ENCODE data around the gene HSF4.

Gene HSF4

DNA sequence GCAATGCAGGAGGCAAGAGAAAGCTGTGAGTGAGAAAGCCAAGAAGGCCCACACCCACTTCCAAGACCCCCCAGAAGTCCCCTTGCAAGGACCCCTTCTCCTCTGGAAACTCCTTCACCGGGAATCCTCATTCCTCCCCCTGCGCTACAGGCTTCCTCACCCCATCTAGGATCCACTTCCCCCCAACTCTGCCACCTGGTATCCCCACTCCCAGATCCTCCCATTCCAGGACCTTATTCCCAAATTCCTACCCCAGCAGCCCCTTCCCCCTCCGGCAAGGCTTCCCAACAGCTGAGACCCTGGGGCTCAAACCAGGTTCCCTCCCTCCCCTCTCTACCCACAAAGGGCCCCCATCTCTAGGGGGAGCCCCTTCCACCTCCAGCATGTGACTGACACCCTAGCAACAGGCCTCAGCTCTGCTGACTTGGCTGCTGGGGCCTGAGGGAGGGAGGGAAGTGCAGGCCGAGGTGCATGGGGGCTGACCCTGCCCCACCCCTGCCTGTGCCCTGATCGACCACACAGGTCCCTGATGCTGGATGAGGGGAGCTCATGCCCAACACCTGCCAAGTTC, 2.1 kb downstream of the HSF4 start:
- no peak for DNase-seq (ENCODE audit: low spot score)

DNA sequence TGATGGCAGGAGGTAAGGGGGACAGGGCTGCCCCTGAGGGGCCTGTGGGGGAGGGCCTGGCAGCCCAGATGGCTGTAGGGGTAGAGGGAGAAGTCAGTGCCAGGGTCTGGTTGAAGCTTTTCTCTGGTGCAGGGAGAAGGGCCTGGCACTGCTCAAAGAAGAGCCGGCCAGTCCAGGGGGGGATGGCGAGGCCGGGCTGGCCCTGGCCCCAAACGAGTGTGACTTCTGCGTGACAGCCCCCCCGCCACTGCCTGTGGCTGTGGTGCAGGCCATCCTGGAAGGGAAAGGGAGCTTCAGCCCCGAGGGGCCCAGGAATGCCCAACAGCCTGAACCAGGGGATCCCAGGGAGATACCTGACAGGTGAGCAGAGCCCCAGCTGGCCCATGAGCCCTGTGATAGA, 3.0 kb downstream of the HSF4 start:
- DNase-seq (ENCODE audit: low spot score), result no peak

DNA sequence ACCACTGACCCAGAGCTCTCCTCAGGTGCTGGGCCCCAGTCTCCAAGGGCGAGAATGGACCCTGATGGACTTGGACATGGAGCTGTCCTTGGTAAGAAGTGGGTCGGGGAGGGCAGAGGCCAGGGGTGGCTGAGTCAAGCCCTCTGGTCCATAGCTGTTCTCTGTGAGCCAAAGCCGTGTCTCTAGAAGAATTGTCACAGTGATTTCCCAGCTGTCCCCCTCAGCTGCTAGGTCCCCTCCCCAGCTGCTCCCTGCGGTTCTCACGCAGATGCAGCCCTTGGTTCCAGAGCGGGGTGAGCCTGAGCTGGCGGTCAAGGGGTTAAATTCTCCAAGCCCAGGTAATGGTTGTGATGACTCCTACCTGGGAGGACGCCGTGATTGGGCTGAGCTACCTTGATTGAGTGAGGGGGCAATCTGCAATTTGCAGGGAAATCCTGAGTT, 4.5 kb downstream of the HSF4 start:
- no peak for DNase-seq (ENCODE audit: low spot score)

DNA sequence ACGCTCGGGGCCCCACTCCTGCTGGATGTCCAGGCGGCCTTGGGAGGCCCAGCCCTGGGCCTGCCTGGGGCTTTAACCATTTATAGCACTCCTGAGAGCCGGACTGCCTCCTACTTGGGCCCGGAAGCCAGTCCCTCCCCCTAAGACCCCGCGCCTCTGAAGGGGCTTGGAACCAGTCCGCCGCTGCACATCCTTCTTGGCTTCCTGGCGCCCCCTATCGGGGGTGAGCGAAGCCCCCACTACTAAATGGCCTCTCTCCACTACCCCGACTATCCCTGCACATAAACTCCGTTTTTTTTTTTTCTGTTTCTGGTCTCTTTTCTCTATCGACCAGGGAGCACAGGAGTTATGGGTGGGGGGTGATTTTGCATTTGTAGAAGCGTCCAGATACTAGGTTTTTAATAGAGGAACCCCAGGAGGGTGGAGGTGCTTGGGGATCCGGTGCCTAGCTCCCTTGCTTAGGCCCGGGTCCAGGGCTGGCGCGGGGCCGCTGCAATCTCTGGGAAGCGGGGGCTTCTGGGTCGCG, 5.2 kb downstream of the HSF4 start:
- no peak for DNase-seq (ENCODE audit: low spot score)

DNA sequence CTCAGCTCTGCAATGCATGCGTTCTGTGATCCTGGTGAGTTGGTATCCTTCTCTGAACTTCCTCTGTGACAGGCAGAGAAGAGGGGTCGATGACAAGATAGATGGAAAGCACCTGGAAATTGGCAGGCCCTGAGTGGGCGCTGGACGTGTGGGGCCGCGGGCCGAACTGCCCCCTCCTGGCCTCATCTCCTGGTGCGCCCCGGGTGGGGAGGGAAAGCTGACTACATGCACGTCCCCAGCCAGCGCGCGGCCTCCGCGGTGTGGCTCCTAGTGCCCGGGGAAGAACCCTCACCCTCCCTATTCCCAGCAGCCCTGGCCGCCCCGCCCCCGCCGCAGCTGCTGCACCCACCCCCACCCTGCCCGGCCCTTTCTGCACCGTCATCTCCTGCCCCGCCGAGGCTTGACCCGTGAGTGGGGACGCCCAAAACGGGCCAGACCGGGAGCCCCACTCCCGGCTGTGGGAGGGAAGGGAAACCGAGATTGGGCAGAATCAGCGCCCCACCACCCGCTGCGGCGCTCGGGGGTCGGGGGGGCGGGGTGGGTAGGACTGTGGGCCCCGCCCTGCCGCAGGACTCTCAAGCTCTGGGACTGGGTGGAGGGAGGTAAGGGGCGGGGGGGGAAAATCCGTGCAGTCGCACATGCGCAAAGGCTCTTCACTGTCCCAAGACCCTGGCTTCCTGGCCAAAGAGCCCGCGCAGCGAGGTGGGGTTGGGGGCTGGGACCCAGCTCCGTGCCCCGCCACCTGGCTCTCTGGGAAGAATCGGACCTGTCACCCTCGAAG, 5.8 kb downstream of the HSF4 start, which contains the start of gene NOL3:
TSS of gene NOL3 (plus strand) at position 371 of the 781 bp plus-strand sequence.
- no peak for DNase-seq (ENCODE audit: low spot score)

DNA sequence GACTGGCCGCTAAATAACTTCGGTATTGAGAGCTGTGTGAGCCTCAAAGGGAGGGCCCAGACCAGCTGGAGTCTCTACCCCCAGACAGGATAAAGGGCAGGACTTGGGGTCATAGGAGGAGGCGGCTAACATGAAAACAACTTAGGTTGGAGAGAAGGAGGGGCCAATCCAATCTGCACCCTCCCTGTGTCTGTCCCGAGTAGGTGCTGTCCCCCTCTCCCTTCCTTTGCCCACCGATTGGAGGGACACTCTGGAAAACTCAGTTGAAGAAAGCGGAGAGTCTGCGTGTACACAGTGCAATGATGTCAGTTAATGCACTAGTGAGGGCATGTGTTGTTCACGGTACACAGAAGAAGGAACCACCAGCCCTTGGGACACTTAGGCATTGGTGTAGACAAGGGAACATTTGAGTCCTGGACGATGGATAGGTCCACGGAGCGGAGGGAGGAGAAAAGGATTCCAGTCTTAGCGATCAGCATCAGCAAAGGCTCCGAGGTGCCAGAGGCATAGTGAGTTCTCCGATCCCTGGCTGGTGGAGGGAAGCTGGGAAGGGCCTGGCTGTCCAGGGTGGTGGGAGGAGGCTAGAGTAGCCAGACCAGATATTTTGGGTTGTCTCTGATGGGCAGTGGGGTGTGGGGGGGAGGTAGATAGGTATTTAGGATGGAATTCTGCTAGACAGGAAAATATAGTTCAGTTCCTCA, 6.6 kb downstream of the HSF4 start:
- no peak for DNase-seq (ENCODE audit: low spot score)

DNA sequence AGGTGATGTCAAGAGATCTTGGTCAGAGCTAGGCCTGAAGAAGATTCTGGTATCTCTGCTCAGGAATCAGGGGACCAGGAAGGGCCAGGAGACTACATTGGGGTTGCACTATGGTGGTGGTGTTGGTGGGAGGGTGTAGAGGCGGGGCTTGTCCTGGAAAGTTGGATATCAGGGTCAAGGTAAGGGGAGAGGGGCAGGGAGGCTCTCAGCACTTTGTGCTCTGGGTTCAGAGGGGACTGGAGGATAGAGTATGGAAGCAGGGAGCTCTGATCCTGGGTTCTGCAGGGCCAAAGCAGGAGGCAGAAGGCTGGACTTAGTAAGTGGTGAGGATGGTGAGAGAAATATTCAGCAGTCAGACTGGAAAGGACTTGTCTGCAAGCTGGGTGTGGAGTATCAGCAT, 8.8 kb downstream of the HSF4 start:
- DNase-seq (ENCODE audit: low spot score), result no peak

DNA sequence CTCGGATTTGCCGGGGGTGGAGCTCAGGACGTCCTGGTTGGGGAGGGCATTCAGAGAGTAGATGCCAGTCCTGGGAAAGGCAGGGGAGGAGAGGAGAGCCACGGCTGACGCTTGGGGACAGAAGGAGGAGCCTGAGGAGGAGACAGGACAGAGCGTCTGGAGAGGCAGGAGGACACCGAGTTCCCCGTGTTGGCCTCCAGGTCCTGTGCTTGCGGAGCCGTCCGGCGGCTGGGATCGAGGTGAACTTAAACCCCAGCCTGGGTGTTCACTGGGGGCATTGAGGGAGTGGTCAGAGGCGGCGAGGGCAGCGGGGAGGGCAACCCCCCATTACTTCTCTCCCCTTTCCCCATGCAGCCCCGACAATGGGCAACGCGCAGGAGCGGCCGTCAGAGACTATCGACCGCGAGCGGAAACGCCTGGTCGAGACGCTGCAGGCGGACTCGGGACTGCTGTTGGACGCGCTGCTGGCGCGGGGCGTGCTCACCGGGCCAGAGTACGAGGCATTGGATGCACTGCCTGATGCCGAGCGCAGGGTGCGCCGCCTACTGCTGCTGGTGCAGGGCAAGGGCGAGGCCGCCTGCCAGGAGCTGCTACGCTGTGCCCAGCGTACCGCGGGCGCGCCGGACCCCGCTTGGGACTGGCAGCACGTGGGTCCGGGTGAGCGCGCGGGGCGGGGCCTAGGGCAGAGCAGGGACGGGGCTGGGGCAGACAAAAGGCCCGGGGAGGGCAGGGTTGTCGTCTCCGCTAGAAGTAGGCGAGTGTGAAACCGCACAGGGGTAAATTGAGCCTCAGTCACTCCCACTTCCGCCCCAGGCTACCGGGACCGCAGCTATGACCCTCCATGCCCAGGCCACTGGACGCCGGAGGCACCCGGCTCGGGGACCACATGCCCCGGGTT, 9.5 kb downstream of the HSF4 start:
- DNase-seq (ENCODE audit: low spot score), result peak; percentile 59

DNA sequence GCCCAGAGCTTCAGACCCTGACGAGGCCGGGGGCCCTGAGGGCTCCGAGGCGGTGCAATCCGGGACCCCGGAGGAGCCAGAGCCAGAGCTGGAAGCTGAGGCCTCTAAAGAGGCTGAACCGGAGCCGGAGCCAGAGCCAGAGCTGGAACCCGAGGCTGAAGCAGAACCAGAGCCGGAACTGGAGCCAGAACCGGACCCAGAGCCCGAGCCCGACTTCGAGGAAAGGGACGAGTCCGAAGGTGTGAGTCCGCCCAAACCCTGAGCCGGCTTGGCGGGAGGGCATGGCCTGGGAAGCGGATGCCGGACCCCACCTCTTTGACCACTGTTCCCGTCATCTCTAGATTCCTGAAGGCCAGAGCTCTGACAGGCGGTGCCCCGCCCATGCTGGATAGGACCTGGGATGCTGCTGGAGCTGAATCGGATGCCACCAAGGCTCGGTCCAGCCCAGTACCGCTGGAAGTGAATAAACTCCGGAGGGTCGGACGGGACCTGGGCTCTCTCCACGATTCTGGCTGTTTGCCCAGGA, 10.2 kb downstream of the HSF4 start:
- no peak for DNase-seq (ENCODE audit: low spot score)

DNA sequence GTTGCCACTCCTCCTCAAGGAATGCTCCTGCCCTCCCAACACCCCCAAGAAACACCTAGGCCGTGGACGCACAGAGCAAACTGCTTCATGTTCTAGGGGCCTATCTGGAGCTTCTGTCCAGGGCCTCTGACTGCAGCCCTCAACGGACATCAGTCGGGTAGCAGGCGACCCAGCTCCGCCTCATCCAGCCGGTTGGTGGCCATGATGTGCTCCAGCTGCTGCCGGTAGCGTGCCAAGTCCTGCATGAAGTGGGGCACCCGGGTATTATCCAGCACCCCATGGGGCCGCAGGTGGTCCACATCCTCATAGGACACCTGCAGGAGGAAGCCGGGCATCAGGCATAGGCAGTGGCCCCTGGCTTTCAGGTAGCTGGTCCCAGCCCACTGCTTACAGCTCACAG, 12.1 kb downstream of the HSF4 start:
- DNase-seq (ENCODE audit: low spot score), result no peak

DNA sequence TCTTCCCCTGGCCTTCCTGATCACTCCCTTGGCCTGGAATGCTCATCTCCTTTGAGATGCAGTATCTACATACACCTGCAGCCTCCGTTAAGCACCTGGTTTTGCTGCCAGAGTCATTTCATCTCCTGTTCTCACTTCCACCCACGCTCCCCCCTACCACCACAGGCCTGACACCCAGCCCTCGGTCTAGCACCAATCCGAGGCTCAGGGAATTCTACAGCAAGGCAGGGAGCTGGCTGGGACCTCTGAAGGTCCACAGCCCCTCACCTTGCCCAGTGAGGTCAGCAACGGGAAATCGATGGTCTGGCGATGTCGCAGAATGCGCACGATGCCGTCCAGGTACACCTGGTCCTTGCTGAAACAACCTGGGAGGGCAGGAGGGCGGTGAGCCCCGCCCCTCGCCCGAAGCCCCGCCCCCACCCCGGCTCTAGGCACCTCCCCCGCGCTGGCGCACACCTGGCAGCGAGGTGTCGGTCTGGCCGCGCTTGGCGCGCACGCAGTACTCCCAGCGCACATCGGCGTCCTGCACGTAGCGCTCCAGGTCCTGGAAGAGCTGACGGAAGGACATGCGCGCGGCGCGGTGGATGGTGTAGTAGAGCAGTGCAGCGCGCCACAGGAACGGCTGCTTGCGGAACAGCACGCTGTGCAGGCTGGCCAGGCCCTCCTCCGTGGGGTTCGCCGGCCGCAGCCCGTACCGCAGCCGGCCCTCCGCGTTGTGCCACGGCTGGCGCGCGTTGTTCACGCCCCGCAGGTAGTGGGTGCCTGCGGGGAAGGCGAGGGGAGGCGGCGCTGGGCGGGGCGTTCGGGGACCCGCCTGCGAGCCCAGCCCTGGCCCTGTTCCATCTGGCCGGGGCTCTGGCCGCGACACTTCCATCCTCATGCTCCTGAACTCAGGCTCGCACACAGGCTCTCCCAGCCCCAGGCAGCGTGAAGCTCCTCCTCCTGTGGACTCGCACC, 13.5 kb downstream of the HSF4 start:
- peak; percentile 64 for DNase-seq (ENCODE audit: low spot score)

DNA sequence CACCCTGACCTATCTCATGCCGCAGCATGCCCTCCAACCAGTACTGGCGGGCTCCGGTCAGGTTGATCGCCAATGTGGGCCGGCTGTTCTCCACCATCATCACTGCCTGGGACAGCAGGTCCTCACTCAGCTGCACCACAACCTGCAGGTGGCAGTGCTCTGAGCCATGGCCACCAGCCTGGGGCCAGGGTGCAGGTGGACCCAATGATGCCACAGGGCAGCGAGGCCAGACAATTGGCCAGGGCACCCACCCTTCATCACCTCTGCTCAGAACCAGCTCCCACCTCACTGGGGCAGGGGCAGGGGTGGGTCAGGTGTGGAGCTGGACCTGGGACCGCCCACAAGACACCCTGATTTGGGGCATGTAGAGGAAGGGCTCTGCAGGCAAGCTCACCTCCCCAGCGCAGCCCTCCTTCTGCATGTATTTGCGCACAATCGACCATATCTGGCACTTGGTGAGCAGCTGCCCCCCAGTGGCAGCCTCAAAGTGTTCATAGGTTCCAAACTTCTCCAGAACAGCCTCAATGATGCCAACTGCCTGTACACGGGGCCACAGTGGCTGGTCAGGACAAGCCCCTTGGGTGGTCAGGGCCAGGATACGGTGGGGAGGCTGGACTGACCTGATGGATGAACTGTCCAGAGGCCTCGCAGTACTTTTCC, 15.0 kb downstream of the HSF4 start:
- DNase-seq (ENCODE audit: low spot score), result no peak

DNA sequence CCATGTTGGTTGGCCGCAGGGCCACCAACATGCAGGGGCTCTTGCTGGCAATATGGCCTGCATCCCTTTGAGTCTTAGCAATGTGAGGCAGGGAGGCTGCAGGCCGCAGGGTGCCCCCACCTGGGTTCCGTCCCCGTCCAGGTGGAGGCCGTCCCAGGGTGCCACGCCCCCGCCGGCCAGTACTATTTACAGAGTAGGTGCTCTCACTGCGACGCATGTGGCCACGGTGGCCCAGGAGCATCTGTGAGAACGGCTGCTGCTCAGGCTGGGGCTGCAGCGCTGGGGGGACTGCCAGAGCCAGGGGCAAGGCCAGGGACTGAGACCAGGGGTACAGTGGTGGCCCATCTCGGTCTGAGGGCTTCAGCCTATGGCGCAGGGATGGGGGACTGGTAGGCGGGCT, 15.6 kb downstream of the HSF4 start:
- DNase-seq (ENCODE audit: low spot score), result no peak

DNA sequence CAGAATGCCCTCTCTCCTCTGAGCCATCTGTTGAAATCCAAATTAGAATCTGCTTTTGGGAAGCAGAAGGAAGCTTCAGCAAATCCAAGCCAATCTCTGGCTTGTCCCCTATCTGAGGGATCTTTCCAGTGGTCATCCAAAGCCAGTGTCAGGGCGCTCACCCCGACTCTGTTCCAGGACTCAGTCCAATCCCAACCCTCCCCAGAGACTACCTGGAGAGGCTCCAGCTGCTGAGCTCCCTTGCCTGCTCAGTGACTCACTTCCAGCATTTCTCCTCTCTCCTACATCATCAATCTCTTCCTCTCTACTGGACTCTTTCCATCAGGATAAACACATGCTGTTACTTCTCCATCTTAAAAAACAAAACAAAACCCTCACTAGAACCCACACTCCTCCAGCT, 16.8 kb downstream of the HSF4 start:
- DNase-seq (ENCODE audit: low spot score), result no peak

DNA sequence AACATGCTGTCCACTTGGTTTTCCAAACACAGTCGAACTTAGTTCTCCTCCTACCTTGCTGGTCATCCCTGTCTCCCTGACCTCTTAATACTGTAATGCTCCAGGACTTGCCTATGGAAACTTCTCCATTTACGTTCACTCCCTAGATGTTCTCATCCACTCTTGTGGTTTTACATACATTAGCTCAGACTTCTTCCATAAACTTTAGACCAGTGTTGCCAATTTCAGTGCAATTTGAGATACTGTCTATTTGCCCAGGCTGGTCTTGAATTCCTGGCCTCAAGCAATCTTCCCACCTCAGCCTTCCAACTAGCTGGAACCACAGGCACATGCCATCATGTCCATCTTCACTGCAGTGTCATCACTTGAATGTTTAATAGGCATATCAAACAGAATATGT, 17.7 kb downstream of the HSF4 start:
- DNase-seq (ENCODE audit: low spot score), result no peak

DNA sequence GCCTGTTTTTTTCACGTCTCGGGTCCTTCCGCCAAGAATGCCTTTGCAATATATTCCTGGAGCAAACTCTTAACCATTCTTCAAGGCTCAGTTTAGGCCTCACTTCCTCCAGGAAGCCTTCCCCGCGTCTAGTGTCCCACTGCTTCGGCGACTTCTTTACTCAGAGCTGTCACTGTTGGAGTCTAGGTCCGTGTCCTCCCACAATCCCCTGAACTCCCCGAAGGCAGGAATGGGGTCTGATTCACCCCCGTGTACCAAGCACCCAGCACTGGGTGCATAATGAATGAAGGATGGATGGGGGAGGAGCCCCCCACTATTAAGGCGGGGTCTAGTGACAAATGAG, 18.7 kb downstream of the HSF4 start:
- DNase-seq (ENCODE audit: low spot score), result no peak

DNA sequence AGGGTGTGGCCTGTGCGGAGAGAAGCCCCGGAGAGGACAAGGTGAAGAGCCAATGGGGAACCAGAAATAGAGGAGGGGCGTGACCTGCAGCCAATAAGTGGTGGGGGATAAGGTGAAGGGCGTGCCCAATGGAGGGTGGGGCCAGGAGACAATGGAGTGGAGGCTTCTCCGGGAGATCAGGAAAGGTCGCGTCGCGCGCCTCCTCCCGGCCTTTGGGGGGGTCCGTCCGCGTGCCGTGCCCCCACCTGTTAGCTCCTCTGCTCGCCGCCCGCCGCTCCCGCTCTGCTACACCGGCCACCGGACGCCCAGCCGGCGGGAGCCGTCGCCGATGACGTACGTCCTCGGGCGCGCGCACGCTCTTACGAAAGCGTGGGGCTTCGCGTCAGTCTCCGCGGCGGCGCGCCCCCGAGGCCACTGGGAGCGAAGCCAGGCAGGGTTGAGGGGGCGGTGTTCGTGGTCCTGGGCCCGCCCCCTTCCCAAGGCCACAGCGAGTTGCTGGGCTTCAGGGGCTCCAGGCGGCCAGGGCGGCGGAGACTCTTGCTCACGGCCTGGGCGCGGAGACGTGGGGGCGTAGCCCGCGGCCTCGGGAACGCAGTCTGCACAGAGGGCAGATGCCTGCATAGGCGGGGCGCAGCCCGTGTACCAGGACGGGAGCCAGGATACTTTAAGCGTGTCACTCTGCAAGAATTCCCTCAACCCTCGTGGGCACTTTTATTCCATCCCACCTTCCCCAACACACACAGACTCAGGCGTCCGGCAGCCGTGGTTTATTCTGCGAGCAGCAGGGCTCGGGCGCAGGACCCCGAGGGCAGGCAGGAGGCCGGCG, 19.3 kb downstream of the HSF4 start, which contains the start of gene MATCAP1:
TSS of gene MATCAP1 (minus strand) at position 337 of the 826 bp plus-strand sequence. CDS start 3,353 bp downstream, outside the sequence.
- DNase-seq (ENCODE audit: low spot score), result peak; percentile 96

DNA sequence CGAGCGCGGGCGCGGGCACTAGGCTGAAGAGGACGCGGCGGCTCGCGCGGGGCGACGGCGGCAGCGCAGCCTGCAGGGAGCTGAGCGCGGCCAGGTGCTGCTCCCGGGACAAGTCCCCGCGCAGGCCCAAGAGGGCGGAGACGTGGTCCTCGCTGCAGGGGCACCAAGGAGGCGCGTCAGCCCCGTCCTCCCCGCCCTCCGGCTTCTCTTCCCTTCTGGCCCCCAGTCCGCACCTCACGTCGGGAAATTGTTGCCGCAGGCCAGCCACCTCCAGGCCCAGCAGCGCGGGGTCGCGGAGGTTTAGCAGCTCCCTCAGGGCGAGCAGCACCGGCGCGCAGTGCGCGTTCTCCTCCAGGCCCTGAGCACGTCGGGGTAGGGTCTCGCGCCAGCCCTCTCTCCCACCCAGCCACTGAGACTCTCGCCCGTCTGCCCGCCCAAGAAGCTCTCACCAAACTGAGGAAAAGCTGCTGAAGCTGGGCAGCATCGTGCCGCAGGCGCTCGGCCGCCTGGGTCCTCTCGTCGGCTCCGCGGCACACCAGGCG, 20.0 kb downstream of the HSF4 start:
- no peak for DNase-seq (ENCODE audit: low spot score)
